GM18870 (cell line): ENCODE measurements around the gene CFAP46.
"Not testable (repeated sequence)": the region's sequence is repeated elsewhere in the genome, so short reads cannot be mapped to it uniquely, and the experiment has no call there.

Experiments used
- ATAC-seq: cut with Tn5 transposase; IDR thresholded peaks from one replicate; pipeline ENCODE4 v1.9.1; 2021; ENCODE audit warnings: moderate library complexity; ENCODE audit not compliant: unreplicated experiment

The CFAP46 gene

DNA sequence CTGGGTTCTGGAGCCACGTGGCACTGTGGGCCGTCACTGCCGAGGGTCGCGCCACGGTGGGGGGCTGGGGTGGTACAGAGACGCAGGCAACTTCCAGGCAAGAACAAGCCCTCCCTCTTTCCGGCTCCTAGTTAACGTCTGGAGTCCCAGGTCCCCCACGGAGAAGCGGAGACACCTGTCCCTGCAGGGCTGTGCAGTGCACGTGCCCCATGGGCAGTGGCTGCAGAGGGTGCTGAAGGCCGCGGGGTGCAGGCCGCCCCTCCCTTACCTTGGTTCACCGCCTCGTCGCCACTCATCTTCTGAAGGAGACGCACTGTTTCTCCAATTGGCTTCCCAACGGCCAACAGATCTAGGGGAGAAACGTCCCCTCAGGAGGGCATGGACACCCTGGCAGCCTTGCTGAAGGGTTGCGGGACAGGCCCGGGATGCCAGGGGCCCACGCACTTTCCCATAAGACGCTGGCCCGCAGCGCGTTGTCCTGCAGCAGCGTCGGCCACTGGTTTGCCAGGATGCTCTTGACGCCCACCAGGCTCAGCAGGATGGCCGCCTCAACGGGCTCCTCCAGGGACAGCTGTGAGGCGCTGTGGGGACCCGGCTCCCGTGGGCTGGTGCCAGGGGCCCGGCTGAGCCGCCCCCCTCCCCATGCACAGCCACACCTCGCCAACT, 132.1 kb downstream of the CFAP46 start:
- no peak for ATAC-seq

DNA sequence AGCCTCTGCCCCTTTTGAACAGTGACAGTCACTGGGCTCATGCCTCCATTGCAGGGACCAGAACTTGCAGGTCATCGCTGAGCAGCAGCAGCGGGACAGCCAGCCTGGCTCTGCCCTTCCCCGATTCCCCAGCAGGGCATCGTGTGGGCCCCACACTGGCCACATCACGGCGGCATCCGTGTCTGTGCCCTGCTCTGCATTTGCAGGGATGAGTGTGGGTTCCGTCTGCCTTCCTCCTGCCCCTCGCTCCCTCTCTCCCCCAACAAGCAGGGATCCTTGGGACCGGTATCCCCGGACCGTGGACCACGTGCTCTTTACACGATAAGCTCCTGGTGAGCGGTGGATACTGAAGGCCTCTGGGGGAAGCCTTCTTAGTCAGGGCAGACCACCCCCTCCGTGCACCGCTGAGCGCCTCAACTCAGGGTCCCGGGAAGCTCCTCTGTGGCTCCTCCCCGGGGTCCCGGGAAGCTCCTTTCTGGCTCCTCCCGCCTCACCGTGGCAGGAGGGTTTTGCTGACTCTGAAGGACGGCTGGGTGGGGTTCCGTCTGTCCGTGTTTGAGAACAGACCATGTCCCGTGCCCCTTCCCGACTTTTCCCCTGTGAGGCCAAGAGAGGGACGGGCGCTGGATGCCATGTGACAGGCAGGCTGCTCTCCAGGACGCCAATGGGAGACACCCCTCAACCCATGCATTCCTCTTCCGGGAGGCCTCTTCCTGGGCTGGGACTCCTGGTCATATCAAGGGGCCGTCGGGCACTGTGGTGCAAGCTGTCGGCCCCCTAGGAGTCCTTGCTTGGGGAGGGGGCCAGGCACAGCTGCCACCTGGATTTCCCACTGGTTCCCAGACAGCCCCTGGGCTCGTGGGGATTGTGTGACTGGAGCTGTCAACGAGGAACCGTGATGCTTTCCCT, 132.9 kb downstream of the CFAP46 start:
- no peak for ATAC-seq

DNA sequence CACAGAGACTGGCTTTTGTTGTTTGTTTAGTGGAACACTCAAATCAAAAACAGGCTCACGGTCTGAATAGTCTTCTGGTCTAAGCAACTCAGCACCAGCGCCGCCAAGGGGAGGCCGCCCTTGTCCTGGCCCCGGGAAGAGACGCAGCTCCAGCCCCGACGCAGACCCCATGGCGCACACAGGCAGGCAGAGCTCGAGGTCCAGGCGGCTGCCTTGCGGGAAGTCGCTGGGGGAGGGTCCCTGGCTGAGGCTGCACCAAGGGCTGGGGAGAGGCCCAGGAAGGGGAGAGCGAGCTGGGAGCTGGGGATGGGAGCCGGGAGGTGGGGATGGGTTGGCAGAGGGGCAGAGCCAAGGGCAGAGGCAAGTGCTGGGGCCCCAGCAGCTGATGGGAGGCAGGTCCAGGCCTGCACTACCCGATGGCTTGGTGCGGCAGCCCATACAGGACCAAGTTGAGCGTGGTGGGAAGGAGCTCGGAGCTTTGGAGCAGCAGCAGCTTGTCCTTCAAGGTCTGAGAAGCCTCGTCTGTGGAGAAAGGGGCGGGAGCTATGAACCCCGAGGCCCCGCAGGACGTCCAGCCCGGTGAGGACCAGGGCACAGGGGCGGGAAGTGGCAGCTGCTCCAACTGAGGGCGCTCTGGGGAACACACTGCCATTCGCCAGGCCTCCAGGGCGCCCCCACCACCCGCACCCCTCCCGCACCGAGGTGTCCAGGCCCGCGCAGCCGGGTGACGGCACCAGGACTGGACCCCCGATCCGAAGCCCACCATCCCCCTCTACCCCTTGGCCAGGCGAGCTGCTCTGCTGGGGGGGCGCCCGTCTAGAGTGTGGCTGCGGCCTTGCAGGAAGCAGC, 133.8 kb downstream of the CFAP46 start:
- no peak for ATAC-seq

DNA sequence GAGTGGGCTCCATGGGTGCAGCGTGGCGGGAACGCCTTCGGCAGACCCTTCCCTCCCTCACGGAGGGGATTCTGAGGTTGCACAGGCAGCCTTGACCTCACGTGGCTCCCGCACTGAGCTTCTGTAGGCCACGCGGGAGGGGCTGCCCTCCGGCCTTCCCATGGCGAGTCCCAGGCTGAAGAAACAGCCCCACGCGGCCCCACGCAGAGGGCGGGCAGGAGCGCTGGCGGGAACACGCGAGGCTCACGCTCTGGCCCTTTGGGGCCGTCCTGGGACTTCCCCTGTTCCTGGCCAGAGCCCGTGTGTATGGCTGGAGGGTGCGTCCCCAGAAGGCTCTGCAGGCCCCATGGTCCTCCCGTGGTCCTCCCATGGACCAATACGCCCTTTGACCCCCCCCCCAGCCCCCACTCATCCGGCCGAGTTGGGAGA, 134.7 kb downstream of the CFAP46 start:
- ATAC-seq: no peak

DNA sequence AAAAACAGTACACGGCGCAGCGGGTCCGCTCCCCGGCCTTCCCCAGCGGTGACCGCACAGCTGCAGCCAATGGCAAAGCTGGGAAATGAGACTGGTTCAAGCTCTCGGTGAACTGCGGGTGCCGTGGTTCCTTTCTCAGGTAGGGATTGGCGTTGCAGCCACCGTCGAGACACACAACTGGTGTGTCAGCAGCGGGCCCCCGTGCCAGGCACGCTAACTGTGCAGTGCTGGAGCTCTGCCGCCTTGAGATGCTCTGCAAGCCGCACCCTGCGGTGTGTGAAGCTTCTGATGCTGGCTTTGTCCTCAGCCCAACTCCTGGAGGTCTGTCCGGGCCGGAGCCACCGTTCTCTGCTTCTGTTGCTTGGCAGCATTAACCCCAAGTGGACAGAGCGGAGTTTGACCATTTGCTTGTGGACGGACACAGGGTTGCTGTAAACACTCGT, 135.8 kb downstream of the CFAP46 start:
- no peak for ATAC-seq

DNA sequence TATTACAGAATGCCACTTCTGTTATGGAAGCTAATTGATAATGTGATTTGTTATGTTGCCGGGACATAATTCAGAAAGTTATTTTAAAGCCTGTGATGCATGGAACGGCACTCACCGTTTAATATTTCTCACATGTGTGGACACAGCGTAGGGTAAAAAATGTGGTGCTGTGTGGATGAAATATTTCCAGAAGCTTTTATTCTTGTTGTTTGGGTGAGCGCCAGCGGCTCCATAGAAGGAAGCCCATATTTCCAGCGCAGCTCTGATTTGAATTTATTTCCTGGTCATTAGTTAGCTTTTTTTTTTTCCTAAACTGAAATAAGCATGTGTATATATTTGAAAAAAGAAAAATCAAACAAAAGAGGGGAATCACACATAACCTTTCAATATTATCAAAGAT, 136.3 kb downstream of the CFAP46 start:
- ATAC-seq: no peak

DNA sequence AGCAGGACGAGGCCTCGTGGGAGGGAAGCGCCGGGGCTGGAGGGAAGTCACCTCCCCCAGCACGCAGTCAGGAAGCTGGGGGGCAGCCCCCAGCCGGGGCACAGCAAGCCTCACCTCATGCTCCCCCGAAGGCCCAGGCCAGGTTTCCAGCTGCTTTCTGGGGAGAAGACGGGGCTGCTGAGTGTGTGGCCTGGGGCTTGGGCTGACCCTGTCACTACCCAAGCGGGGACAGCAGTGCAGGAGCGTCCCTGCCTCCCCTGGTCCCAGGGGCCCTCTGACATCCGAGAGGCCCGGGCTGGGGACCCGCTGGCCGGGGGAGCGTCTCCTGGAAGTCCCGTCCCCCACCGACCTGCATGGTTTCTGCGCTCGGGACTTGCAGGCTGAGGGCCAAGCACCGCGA, 136.8 kb downstream of the CFAP46 start:
- no peak for ATAC-seq

DNA sequence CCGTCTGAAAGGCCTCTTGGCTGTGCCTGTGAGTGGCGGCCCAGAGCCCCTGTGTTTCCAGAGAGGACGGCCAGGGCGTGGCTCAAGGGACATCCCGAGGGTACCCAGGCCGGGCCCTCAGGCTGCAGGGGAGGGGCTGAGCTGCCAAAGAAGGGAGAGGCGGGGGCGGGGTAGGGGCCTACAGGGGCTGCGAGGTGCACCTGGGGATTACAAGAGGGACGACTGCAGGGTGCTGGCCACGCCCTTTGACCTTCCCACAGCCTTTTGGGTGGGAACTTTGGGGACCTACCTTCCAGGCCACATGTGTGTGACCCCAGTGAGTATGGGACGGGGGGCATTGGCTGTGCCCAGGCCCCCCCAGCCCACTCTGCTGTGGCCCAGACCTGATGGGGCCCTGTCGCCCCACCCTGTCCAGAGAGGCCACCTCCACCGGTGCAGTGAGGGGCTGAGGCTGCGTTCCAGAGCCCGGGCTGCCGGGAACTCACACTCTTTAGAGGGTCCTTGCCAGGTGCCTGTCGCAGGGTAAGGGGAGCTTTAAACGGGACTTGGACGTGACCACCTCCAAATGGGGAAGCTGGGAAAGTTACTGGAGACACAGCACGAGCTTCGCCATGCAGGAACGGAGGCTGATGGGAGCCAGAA, 137.5 kb downstream of the CFAP46 start:
- no peak for ATAC-seq

DNA sequence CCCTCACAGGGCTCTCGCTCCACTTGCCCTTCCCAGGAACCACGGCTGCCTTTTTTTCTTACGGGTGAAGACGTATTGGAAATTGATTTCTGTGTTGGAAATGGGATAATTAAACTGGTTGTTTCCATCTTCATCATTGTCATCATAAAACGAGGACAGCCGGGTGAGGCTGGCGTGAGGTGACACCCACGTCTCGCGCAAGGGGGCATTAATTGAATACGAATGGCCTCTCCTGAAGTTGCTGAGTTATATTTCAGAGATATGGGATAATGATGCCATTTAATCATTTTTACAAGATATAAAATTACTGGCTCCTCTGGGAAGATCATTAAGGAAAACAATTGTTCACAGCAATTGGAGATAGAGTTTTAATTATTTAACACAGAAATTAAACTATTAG, 138.1 kb downstream of the CFAP46 start:
- no peak for ATAC-seq

DNA sequence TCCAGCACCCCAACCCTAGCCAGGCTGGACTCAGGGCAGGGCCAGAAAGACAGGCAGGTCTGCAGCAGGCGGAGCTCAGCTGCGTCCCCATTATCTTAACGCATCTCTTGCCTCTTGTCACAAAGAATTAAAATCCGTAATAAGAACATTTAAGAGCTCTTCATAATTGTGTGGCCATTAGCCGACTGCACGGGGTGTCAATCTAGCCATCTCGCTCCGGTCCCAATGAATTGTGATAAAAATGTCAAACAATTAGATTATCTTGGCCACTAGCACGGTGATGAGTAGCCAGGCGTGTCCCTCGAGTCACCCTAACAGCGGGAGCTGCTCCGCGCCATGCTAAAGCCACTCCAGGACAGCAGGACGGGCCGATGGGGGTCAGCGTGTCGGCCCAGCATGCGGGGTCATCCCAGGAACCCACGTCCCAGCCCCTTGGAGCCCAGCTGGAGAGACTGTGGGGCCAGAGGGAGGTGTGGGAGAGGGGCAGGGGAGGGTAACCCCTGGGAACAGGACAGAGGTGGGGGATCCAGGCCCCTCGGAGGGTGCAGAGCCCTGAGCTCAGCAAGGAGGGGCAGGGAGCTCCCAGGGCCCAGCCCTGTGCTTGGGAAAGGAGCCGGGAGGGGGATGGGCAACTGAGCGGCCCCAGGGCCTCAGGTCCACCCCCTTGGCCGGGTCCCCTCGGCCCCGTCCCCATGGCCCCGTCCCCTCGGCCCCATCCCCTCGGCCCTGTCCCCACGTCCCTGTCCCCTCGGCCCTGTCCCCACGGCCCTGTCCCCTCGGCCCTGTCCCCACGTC, 138.8 kb downstream of the CFAP46 start:
- no peak for ATAC-seq

DNA sequence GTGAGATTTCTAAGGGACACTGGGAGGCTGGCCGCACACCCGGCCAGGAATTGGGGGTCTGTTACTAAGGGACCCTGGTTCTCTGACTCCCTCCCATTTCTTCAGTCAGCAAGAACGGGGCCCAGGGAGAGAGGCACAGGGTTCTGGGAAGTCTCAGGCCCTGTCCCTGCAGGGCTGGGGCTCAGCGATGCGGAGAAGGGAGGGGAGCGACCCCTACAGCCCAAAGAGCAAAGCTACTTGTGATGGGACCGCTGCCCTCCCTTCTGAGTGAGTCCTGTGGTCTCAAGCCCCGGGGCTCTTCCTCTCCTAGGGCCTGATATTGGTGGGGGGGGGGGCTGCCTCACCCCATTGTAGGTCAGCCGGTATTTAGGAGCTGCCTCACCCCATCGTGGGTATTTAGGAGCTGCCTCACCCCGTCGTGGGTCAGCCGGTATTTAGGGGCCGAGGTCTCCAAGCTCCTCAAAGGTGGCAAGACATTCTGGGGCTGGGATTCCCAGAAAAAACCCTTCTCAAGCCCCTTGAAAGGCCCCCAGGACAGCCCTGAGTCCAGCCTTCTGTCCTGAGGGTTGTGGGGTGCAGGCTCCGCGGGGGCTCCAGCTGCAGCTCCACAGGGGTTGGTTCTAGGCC, 139.6 kb downstream of the CFAP46 start:
- ATAC-seq: no peak

DNA sequence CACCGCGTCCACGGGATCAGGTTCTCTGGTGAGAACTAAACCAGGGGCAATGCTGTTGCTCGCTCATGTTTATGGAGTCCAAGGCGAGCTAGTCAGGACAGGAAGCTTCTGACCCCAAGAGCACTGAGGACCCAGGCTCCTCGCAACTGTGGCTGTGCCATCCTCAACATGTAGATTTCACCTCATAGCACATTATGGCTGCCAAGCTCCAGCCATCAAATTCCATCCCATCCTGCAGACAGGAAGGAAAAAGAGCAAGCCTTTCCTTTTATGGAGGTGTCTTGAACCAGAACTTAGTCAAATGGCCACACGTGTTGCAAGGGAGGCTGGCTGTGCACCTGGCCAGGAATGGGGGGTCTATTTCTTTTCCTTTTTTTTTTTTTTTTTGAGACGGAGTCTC, 140.3 kb downstream of the CFAP46 start:
- no peak for ATAC-seq

DNA sequence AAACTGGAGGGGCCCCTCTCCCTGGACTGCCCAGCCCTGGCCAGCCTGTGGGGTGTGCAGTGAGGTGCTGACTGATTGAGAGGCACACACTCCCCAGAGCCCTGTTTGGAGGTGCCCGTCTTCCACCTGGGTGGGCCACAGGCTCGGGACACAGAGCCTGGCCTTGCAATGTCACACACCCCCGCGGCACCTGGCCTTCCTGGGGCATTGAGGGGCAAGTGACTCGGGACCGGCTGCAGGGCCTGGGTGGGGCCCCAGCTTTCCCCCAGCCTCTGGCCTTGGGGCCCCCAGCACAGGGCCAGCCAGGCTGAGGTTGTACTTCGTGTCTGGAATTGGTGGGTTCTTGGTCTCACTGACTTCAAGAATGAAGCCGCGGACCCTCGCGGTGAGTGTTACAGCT, 142.5 kb downstream of the CFAP46 start:
- no peak for ATAC-seq

DNA sequence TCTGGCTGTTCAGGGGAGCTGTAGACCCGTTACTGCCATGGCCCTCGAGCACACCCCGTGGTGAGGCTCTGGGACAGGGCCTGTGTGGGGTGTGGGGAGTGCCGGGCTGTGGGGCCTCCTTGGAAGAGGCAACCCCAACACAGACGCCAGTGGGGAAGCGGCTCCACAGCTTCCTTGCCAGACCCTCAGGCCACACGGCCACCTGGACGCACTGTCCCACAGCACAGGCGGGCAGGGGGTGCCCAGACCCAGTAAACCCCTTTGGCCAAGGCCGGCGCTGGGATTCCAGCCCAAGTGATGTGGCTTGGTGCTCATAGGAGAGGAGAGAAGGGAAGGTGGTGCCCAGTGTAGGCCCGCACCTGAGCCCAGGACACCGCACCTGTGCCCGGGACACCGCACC, 143.5 kb downstream of the CFAP46 start:
- no peak for ATAC-seq

DNA sequence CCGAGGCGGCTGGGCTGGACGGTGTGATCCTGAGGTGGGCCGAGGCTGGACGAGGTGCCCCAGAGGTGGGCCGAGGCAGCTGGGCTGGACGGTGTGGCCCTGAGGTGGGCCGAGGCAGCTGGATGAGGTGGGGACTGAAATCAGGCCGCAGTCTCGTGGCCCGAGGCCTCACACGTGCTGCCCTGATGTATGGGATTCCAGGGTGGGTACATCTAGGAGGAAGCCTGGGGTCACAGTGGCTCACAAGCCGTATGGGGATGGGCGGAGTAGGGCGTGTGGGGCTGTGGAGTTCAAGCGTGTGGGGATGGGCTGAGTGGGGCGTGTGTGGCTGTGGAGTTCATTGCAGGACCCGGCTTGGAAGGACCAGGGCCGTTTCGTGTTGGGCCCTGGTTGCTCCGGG, 144.0 kb downstream of the CFAP46 start:
- ATAC-seq: no peak

DNA sequence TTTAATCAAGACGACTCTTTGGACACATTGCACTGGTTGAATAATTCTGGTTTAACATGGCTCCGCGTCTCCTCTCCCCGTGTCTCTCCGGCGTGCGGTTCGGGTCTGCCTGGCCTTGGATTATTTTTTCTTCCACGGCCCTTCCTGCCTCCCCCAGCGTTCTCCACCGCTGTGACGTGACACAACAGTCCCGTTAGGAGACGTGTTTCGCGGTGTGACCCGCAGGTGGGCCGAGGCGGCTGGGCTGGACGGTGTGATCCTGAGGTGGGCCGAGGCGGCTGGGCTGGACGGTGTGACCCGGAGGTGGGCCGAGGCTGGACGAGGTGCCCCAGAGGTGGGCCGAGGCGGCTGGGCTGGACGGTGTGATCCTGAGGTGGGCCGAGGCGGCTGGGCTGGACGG, 144.4 kb downstream of the CFAP46 start:
- not testable (repeated sequence) for ATAC-seq

DNA sequence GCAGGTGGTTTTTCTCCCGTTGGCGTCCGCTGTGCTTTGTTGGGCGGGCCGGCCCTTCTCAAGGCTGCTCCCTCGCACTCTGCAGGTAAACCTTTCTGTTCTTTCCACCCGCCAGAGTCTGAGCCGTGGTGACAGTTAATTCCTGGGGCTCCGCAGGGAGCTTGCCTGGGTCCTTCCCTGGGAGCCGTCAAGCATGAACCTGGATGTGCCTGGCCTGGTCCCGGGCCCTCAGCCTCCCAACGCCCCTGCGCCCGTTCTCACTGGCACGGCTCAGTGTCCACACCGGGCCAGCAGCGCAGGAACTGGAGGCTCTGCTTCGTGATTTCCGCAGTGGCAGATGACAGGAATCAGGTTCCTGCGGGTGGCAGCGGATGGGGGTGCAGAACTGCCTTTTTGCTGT, 145.5 kb downstream of the CFAP46 start:
- no peak for ATAC-seq

DNA sequence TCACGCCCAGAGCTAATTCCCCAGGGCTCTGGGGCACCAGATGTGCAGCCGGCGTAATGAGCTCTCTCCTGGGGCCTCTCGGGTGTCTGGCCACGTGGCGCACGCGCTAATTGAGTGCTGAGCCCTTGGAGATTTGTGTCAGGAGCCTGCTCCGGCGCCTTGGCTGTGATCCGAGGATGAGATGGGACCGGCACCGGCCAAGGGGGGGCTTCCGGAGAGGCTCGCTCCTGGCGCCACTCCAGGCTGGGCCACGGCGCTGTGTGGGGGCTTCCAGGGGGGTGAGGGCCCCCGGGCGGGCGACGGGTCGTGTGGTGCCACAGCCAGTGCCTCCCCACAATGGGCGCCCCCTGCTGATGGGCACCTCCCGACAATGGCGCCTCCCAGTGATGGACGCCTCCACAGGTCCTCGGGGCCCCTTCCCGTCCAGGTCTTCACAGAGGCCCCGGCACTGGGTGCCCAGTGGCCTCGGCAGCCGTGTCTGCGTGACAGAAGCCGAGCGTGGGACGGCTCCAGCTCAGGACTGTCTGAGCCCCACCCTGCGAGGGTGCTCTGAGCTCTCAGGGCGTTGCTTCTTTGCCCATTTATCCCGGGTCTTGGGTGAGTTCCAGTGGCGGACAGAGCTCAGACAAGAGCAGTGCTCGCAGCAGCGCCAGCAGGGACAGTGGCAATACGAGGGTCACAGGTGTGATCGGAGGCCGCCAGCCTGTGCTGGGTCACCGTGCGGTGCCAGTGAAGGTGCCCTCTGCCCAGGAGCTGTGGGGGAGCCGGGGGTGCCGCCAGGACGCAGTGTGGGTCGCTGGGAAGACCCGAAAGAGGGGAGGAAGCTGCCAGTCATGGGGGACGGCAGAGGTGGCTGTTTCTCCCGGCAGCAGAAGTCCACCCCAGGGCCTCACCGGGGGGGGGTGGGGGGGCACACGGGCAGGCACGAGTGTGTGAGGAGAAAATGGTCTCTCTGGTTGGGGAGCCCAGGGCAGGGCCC, 148.2 kb downstream of the CFAP46 start:
- ATAC-seq: no peak
